Activated naive CD4-positive, alpha-beta T cell treated with anti-CD3 and anti-CD28 coated beads, Interleukin-2, amount 50 U/mL, for 24 hours (primary cell): ENCODE measurements around the gene PRKCG.

Source experiments
- H3K27ac Mint-ChIP-seq: one replicate; pipeline ENCODE4 v1.8.0; 2021; ENCODE audit warnings: mild to moderate bottlenecking, mixed read lengths
- H3K27me3 Mint-ChIP-seq: one replicate; pipeline ENCODE4 v1.8.0; 2021; ENCODE audit warnings: mixed read lengths
- H3K36me3 Mint-ChIP-seq: one replicate; pipeline ENCODE4 v1.8.0; 2021; ENCODE audit warnings: mixed read lengths
- H3K4me1 Mint-ChIP-seq: one replicate; pipeline ENCODE4 v1.8.0; 2021; ENCODE audit warnings: mixed read lengths
- H3K4me3 Mint-ChIP-seq: one replicate; pipeline ENCODE4 v1.8.0; 2021; ENCODE audit warnings: mild to moderate bottlenecking, mixed read lengths
- H3K9me3 Mint-ChIP-seq: one replicate; pipeline ENCODE4 v1.8.0; 2021; ENCODE audit warnings: mixed read lengths

The PRKCG gene

GRCh38 chr19:53880711-53881481, 1.1 kb upstream of the PRKCG start:
- peaks cover 11% of the 10 kb centered on the region for H3K27me3 Mint-ChIP-seq
- peaks cover 32% of the 10 kb centered on the region for H3K4me1 Mint-ChIP-seq
- H3K27ac Mint-ChIP-seq = no peak overlapping the region
- no peak overlapping the region for H3K4me3 Mint-ChIP-seq
- no peaks in the 10 kb centered on the region for H3K9me3 Mint-ChIP-seq
- H3K36me3 Mint-ChIP-seq = peaks cover 3% of the 10 kb centered on the region

- H3K27me3 Mint-ChIP-seq = peaks cover 11% of the 10 kb centered on the region
- no peaks in the 10 kb centered on the region for H3K9me3 Mint-ChIP-seq
- peaks cover 16% of the 10 kb centered on the region for H3K4me1 Mint-ChIP-seq
- H3K27ac Mint-ChIP-seq = no peak overlapping the region
- no peaks in the 10 kb centered on the region for H3K36me3 Mint-ChIP-seq
- peak overlapping the region; percentile 41 for H3K4me3 Mint-ChIP-seq
Observed at GRCh38 chr19:53882391-53883050, 524 bp downstream of the PRKCG start.

GRCh38 chr19:53883231-53883661, 1.2 kb downstream of the PRKCG start:
- H3K4me1 Mint-ChIP-seq = peaks cover 13% of the 10 kb centered on the region
- no peaks in the 10 kb centered on the region for H3K9me3 Mint-ChIP-seq
- peaks cover 11% of the 10 kb centered on the region for H3K27me3 Mint-ChIP-seq
- no peak overlapping the region for H3K4me3 Mint-ChIP-seq
- no peak overlapping the region for H3K27ac Mint-ChIP-seq
- no peaks in the 10 kb centered on the region for H3K36me3 Mint-ChIP-seq

GRCh38 chr19:53883741-53884140, 1.7 kb downstream of the PRKCG start:
- H3K4me1 Mint-ChIP-seq = peaks cover 10% of the 10 kb centered on the region
- H3K27me3 Mint-ChIP-seq = peaks cover 11% of the 10 kb centered on the region
- H3K9me3 Mint-ChIP-seq = no peaks in the 10 kb centered on the region
- H3K4me3 Mint-ChIP-seq = peak overlapping the region; percentile 38
- H3K27ac Mint-ChIP-seq = no peak overlapping the region
- no peaks in the 10 kb centered on the region for H3K36me3 Mint-ChIP-seq

- no peak overlapping the region for H3K4me3 Mint-ChIP-seq
- no peak overlapping the region for H3K27ac Mint-ChIP-seq
- H3K4me1 Mint-ChIP-seq = peaks cover 6% of the 10 kb centered on the region
- H3K27me3 Mint-ChIP-seq = peaks cover 11% of the 10 kb centered on the region
- no peaks in the 10 kb centered on the region for H3K9me3 Mint-ChIP-seq
- no peaks in the 10 kb centered on the region for H3K36me3 Mint-ChIP-seq
Observed at GRCh38 chr19:53884256-53884655, 2.3 kb downstream of the PRKCG start.

GRCh38 chr19:53885036-53885435, 3.0 kb downstream of the PRKCG start:
- Mint-ChIP-seq H3K27ac (no peak overlapping the region), H3K27me3 (peaks cover 11% of the 10 kb centered on the region), H3K36me3 (no peaks in the 10 kb centered on the region), H3K9me3 (no peaks in the 10 kb centered on the region), H3K4me3 (no peak overlapping the region), H3K4me1 (peaks cover 6% of the 10 kb centered on the region)

- Mint-ChIP-seq H3K4me3 (no peak overlapping the region), H3K36me3 (no peaks in the 10 kb centered on the region), H3K4me1 (no peaks in the 10 kb centered on the region), H3K27me3 (peaks cover 35% of the 10 kb centered on the region), H3K9me3 (no peaks in the 10 kb centered on the region), H3K27ac (no peak overlapping the region)
Observed at GRCh38 chr19:53892301-53892980, 10.4 kb downstream of the PRKCG start.

- Mint-ChIP-seq H3K4me3 (no peak overlapping the region), H3K27ac (no peak overlapping the region), H3K36me3 (no peaks in the 10 kb centered on the region), H3K4me1 (no peaks in the 10 kb centered on the region), H3K9me3 (no peaks in the 10 kb centered on the region), H3K27me3 (peaks cover 39% of the 10 kb centered on the region)
Observed at GRCh38 chr19:53892981-53893325, 11.0 kb downstream of the PRKCG start.

- Mint-ChIP-seq H3K4me1 (no peaks in the 10 kb centered on the region), H3K36me3 (peaks cover 2% of the 10 kb centered on the region), H3K4me3 (no peak overlapping the region), H3K27ac (no peak overlapping the region), H3K27me3 (peaks cover 49% of the 10 kb centered on the region), H3K9me3 (no peaks in the 10 kb centered on the region)
Observed at GRCh38 chr19:53894707-53895106, 12.7 kb downstream of the PRKCG start.

- Mint-ChIP-seq H3K27me3 (peaks cover 49% of the 10 kb centered on the region), H3K36me3 (peaks cover 2% of the 10 kb centered on the region)
Observed at GRCh38 chr19:53896682-53897081, 14.7 kb downstream of the PRKCG start.

GRCh38 chr19:53897459-53897858, 15.5 kb downstream of the PRKCG start:
- peaks cover 2% of the 10 kb centered on the region for H3K36me3 Mint-ChIP-seq

More at GRCh38 chr19:53896682-53897081, 14.7 kb downstream of the PRKCG start:
- Mint-ChIP-seq H3K4me3 (no peak overlapping the region), H3K9me3 (no peaks in the 10 kb centered on the region), H3K27ac (no peak overlapping the region), H3K4me1 (no peaks in the 10 kb centered on the region)

GRCh38 chr19:53898166-53898565, 16.2 kb downstream of the PRKCG start:
- H3K27ac Mint-ChIP-seq = no peak overlapping the region
- no peak overlapping the region for H3K4me3 Mint-ChIP-seq

More at GRCh38 chr19:53897459-53897858, 15.5 kb downstream of the PRKCG start:
- H3K27ac Mint-ChIP-seq = no peak overlapping the region
- no peaks in the 10 kb centered on the region for H3K4me1 Mint-ChIP-seq
- H3K4me3 Mint-ChIP-seq = no peak overlapping the region
- peaks cover 48% of the 10 kb centered on the region for H3K27me3 Mint-ChIP-seq
- H3K9me3 Mint-ChIP-seq = no peaks in the 10 kb centered on the region

GRCh38 chr19:53898636-53899341, 16.8 kb downstream of the PRKCG start:
- peaks cover 43% of the 10 kb centered on the region for H3K27me3 Mint-ChIP-seq
- no peak overlapping the region for H3K4me3 Mint-ChIP-seq
- no peak overlapping the region for H3K27ac Mint-ChIP-seq
- H3K4me1 Mint-ChIP-seq = no peaks in the 10 kb centered on the region
- no peaks in the 10 kb centered on the region for H3K9me3 Mint-ChIP-seq
- H3K36me3 Mint-ChIP-seq = peaks cover 2% of the 10 kb centered on the region

More at GRCh38 chr19:53898166-53898565, 16.2 kb downstream of the PRKCG start:
- Mint-ChIP-seq H3K4me1 (no peaks in the 10 kb centered on the region), H3K27me3 (peaks cover 46% of the 10 kb centered on the region), H3K9me3 (no peaks in the 10 kb centered on the region), H3K36me3 (peaks cover 2% of the 10 kb centered on the region)

GRCh38 chr19:53900191-53900860, 18.3 kb downstream of the PRKCG start:
- Mint-ChIP-seq H3K27me3 (peaks cover 48% of the 10 kb centered on the region), H3K36me3 (peaks cover 2% of the 10 kb centered on the region), H3K4me3 (no peak overlapping the region), H3K4me1 (no peaks in the 10 kb centered on the region), H3K27ac (no peak overlapping the region), H3K9me3 (no peaks in the 10 kb centered on the region)
